IPS-18a (cell line): Measurements from ENCODE around the gene PSMD4.

Experiments used
- H3K27ac ChIP-seq: one replicate; pipeline ENCODE4 v1.5.1; 2013; ENCODE audit warnings: low read length
- H3K27me3 ChIP-seq: one replicate; pipeline ENCODE4 v1.6.1; 2013; ENCODE audit warnings: mild to moderate bottlenecking, low read length; ENCODE audit not compliant: control insufficient read depth, insufficient read depth
- H3K36me3 ChIP-seq: one replicate; pipeline ENCODE4 v1.6.1; 2013; ENCODE audit warnings: low read depth, low read length; ENCODE audit not compliant: control insufficient read depth
- H3K4me1 ChIP-seq: one replicate; pipeline ENCODE4 v1.6.1; 2013; ENCODE audit warnings: low read depth, low read length; ENCODE audit not compliant: control insufficient read depth
- H3K4me3 ChIP-seq: one replicate; pipeline ENCODE4 v1.5.1; 2013; ENCODE audit warnings: low read length
- H3K9ac ChIP-seq: one replicate; pipeline ENCODE4 v1.6.1; 2013; ENCODE audit warnings: mild to moderate bottlenecking, low read length, moderate library complexity
- H3K9me3 ChIP-seq: one replicate; pipeline ENCODE4 v1.6.1; 2013; ENCODE audit warnings: low read depth, low read length; ENCODE audit not compliant: control insufficient read depth

PSMD4 gene

DNA sequence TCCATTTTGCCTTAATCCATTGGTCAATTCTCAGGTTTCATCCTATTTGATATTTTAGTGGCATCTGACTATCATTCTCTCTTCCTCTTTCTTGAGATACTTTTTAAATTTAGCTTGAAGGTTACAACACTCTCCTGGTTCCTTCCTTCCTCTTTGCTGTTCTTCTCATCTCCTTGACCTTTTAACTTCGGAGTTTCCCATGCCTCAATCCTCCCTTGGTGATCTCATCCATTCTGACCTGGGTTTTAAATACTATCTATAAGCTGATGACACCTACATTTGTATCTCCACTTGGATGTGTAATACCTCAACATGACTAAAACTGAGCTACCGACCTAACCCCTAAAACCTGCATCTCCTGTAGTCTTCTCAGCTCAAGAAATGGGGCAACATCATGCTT, 22.7 kb downstream of the PSMD4 start:
- H3K4me3 ChIP-seq: no peak overlapping the region
- no peaks in the 10 kb centered on the region for H3K36me3 ChIP-seq
- no peaks in the 10 kb centered on the region for H3K9me3 ChIP-seq
- no peak overlapping the region for H3K27ac ChIP-seq
- no peaks in the 10 kb centered on the region for H3K4me1 ChIP-seq
- no peaks in the 10 kb centered on the region for H3K27me3 ChIP-seq
- H3K9ac ChIP-seq: no peak overlapping the region

DNA sequence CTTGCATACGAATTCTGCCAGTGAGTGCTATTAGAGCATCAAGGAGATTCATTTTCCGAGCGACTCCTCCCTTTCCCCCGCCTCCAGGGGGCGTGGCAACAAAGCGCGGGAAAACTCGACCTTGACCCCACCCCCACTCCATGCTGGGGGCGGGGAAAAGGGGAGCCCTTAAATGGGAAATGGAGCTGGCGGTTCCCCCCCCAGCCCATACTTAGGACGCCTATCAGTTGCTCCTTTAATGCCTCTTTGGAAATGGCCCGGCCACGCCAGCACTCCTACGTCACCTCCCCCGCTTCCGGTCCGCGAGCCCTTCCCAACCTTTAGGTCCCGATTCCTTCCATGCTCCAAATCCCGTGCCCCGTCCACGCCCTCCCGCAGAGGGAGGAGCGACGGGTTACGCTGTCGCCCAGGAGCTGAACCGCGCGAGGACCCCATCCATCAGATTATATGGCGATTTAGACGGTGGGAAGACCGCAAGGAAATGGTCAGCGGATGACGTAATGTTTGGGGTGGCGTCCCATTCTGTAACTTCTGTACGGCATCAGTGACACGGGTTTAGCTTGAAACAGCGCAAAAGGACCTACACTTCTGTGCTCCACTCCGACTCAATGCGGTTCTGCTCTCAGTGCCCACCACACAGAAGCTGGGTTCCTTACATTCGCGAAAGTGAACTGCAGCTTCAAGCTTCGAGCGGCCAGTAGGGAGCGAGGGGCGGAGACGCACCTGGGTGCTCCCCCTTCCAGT, 26.9 kb downstream of the PSMD4 start:
- H3K9me3 ChIP-seq: no peaks in the 10 kb centered on the region
- peak overlapping the region; percentile 99 for H3K27ac ChIP-seq
- H3K36me3 ChIP-seq: peaks cover 17% of the 10 kb centered on the region
- H3K4me1 ChIP-seq: peaks cover 5% of the 10 kb centered on the region
- peak overlapping the region; percentile 98 for H3K4me3 ChIP-seq
- peak overlapping the region; percentile 97 for H3K9ac ChIP-seq
- H3K27me3 ChIP-seq: no peaks in the 10 kb centered on the region

DNA sequence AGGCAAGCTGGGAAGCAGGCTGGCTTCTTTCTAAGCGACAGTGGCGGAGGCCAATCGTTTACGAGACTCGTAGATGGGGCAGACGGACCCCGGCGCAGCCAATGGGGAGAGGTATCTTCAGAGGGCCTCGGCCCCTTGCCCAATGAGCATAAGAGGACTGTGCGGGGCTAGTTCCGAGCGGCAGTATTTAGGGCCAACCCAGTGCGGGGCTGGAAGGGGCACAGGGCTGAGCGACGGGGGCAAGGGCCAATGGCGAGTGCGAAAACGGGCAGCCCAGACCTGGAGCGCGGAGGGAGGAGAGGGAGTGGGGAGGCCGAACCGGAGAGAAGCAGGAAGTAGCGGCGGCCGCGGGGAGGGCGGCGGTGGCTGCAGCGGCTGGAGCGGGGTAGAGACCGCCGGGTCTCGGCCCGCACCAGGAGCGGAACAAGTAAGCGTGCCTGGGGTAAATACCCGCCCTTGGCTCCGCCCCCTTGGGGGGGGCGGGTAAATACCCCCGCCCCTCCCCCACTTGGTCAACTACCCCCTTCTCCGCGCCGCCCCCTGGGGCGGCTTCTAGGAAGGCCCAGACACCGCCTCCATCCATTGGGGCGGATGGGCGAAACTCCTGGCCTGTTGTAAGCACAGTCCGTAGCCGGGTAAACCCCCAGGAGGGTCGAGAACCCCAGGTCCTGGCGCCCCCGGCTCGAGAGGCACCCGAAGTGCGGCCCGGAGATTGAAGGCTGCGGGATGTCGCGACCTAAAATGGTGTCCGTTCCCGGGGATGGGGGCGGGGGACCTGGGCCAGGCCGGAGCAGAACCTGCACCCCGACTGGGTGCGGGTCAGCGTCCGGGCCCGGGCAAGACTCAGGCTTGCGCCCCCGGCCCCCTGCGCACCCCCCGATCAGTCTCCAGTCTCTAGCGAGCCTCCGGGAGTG, 27.7 kb downstream of the PSMD4 start, which contains the start of gene ZNF687:
Gene ZNF687, plus strand, starts transcription at position 331 of the 914 bp plus-strand sequence. CDS start 3,993 bp downstream, outside the sequence.
- peaks cover 5% of the 10 kb centered on the region for H3K4me1 ChIP-seq
- H3K36me3 ChIP-seq: peaks cover 25% of the 10 kb centered on the region
- H3K27ac ChIP-seq: peak within 1 kb of the TSS; percentile 99
- H3K4me3 ChIP-seq: peak within 1 kb of the TSS; percentile 98
- no peaks in the 10 kb centered on the region for H3K27me3 ChIP-seq
- peak within 1 kb of the TSS; percentile 97 for H3K9ac ChIP-seq
- H3K9me3 ChIP-seq: no peaks in the 10 kb centered on the region

DNA sequence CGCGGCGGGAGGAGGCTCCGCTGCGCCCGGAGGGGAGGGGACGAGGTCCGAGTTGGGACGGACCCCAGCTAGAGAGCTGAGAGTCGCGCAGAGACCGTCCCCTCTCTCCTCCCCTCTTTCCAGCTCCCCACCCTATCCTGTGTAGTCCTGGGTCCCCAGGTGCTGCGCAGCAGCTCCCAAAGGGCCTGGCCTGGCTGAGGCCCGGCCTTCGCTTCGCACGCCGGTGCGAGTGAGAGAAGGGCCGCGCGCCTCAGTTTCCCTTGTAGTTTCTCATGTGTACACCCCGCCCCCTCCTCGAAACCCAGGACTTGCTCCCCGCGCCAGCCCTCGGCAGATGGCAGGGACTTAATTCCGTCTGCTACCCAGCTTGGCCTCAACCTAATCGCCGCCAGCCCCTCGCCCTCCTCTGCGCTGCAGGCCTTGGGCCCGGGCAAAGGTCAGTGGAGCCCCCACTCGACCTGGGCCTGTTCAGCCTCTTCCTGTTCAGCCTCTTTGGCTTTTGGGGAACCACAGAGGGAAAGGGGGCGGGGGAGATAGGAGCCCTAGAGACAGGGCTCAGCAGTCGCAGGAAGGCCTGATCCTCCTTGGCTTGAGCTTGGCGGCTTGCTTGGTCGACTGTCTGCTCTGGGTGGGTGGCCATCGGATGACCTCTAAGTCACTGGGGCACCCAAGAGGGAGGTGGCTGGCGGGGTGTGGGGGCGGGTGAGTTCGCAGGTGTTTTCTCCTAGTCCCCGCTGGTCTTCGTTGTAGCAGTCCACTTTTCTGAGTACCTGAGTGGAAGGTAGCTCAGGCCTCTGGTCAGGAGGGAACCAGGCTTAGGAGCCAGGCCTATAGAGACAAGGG, 28.6 kb downstream of the PSMD4 start:
- Histone ChIP-seq H3K27me3 (no peaks in the 10 kb centered on the region), H3K4me1 (peaks cover 5% of the 10 kb centered on the region), H3K4me3 (peak overlapping the region; percentile 98), H3K36me3 (peaks cover 34% of the 10 kb centered on the region), H3K27ac (peak overlapping the region; percentile 89), H3K9me3 (no peaks in the 10 kb centered on the region), H3K9ac (peak overlapping the region; percentile 97)

DNA sequence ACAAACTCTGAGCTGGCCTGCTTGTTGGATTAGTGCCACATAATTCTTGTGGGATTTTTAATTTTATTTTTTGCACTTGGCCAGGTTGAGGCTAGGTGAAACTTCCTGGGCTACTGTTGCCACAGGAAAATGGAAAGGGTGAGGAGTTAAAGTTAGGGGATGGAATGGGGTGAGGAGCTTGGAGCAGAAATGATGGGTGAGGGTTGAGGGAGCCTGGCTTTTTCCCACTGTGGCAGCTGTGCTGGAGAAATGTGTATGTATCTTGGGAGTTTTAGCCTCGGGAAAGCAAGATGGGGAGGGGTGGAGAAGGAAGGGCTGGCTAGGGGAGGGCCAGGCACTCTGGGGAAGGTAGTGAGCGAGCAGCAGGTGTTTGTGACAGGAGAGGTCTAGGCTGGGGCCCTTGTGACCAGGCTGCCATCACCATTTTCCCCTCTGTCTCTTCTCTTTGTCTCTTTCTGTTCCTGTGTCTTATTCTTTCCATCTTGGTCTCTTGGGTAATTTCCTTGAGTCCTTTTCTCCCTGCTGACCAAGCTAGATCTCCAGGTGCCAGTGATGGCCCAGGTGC, 29.6 kb downstream of the PSMD4 start:
- Histone ChIP-seq H3K9ac (no peak overlapping the region), H3K9me3 (no peaks in the 10 kb centered on the region), H3K27me3 (no peaks in the 10 kb centered on the region), H3K36me3 (peaks cover 44% of the 10 kb centered on the region), H3K27ac (no peak overlapping the region), H3K4me1 (peaks cover 5% of the 10 kb centered on the region), H3K4me3 (no peak overlapping the region)

DNA sequence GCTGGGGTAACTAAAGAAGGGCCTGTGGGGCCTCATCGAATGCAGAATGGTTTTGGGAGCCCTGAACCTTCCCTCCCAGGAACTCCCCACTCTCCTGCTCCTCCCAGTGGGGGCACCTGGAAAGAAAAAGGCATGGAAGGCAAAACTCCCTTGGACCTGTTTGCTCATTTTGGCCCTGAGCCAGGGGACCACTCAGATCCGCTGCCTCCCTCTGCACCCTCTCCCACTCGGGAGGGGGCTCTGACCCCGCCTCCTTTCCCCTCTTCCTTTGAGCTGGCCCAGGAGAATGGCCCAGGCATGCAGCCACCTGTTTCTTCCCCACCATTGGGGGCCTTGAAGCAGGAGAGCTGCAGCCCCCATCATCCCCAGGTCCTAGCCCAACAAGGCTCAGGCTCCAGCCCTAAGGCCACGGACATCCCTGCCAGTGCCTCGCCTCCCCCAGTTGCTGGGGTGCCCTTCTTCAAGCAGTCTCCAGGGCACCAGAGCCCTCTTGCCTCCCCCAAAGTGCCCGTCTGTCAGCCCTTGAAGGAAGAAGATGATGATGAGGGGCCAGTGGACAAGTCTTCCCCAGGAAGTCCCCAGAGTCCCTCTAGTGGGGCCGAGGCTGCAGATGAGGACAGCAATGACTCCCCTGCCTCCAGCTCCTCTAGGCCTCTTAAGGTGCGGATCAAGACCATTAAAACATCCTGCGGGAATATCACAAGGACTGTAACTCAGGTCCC, 32.2 kb downstream of the PSMD4 start:
- H3K27ac ChIP-seq: no peak overlapping the region
- no peak overlapping the region for H3K4me3 ChIP-seq
- no peak overlapping the region for H3K9ac ChIP-seq

DNA sequence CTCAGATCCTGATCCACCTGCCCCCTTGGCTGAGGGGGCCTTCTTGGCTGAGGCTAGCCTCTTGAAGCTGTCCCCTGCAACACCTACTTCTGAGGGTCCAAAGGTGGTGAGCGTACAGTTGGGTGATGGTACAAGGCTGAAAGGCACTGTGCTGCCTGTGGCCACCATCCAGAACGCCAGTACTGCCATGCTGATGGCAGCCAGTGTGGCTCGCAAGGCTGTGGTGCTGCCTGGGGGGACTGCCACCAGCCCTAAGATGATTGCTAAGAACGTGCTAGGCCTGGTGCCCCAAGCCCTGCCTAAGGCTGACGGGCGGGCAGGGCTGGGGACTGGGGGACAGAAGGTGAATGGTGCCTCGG, 32.8 kb downstream of the PSMD4 start:
- no peak overlapping the region for H3K27ac ChIP-seq
- no peaks in the 10 kb centered on the region for H3K9me3 ChIP-seq
- peaks cover 65% of the 10 kb centered on the region for H3K36me3 ChIP-seq
- H3K4me1 ChIP-seq: peaks cover 9% of the 10 kb centered on the region
- H3K9ac ChIP-seq: no peak overlapping the region
- no peaks in the 10 kb centered on the region for H3K27me3 ChIP-seq
- H3K4me3 ChIP-seq: no peak overlapping the region

More for the DNA sequence above, 32.2 kb downstream of the PSMD4 start:
- Histone ChIP-seq H3K36me3 (peaks cover 65% of the 10 kb centered on the region), H3K4me1 (peaks cover 9% of the 10 kb centered on the region), H3K9me3 (no peaks in the 10 kb centered on the region), H3K27me3 (no peaks in the 10 kb centered on the region)

DNA sequence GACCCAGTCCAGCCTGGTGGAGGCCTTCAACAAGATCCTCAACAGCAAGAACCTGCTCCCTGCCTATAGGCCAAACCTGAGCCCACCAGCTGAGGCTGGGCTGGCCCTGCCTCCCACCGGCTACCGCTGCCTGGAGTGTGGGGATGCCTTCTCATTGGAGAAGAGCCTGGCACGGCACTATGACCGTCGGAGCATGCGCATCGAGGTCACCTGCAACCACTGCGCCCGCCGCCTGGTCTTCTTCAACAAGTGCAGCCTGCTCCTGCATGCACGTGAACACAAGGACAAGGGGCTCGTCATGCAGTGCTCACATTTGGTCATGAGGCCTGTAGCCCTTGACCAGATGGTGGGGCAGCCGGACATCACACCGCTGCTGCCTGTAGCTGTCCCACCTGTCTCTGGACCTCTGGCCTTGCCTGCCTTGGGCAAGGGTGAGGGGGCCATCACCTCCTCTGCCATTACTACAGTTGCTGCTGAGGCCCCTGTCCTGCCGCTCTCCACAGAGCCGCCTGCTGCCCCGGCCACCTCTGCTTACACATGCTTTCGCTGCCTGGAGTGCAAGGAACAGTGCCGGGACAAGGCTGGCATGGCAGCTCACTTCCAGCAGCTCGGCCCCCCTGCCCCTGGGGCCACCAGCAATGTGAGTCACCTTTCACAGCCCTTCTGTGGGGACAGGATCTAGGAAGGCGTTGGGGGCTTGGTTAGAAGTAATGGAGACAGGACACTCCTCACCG, 33.4 kb downstream of the PSMD4 start:
- no peak overlapping the region for H3K4me3 ChIP-seq
- H3K36me3 ChIP-seq: peaks cover 69% of the 10 kb centered on the region
- H3K9me3 ChIP-seq: no peaks in the 10 kb centered on the region
- H3K9ac ChIP-seq: no peak overlapping the region
- H3K4me1 ChIP-seq: peaks cover 9% of the 10 kb centered on the region
- no peak overlapping the region for H3K27ac ChIP-seq
- no peaks in the 10 kb centered on the region for H3K27me3 ChIP-seq

DNA sequence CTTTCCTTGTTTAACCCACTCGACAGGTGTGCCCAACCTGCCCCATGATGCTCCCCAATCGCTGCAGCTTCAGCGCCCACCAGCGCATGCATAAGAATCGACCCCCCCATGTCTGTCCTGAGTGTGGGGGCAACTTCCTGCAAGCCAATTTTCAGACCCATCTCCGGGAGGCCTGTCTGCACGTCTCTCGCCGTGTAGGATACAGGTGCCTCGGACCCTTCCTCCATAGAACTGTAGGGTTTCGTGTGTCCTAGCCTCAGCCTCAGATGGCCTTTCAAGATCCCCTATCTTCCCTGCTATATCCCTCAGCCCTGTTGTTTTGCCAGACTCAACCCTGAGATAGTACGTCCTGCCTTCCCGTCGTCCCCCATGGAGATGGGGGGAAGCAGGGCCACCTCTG, 34.0 kb downstream of the PSMD4 start:
- Histone ChIP-seq H3K4me1 (peaks cover 7% of the 10 kb centered on the region), H3K9me3 (no peaks in the 10 kb centered on the region), H3K36me3 (peaks cover 73% of the 10 kb centered on the region), H3K4me3 (no peak overlapping the region), H3K9ac (no peak overlapping the region), H3K27ac (no peak overlapping the region), H3K27me3 (no peaks in the 10 kb centered on the region)
